CD4-positive, alpha-beta memory T cell (primary cell): ENCODE data around the gene NRK. TPM values are rescaled to one million over a fixed set of nuclear protein-coding genes. Genes with fewer than 3 reads are reported as not detected.
"Not testable (repeated sequence)": the region's sequence is repeated elsewhere in the genome, so short reads cannot be mapped to it uniquely, and the experiment has no call there.

Experiments used
- CTCF ChIA-PET: fragments of 350-600 bp; sonication (Branson Sonifier 250); formaldehyde crosslinking; loops from one replicate; lab custom pipeline; 2021; ENCODE audit warnings: inconsistent platforms; ENCODE audit not compliant: partially characterized antibody; lab: Charles Lee
- POLR2A ChIA-PET: fragments of 350-600 bp; sonication (Branson Sonifier 250); formaldehyde crosslinking; loops from one replicate; lab custom pipeline; 2021; ENCODE audit not compliant: partially characterized antibody; lab: Charles Lee
- DNase-seq, 5 donors: peaks; one replicate each; pipeline versions ENCODE4 v3.0.0 to v3.0.0-alpha.2; 2020 to 2022; ENCODE audit warnings: mixed read lengths in 1 of 5
- H3K27ac ChIP-seq: one replicate; pipeline ENCODE4 v1.7.0; 2013; ENCODE audit warnings: low read depth, low read length
- H3K27me3 ChIP-seq: 2 replicates; pipeline ENCODE4 v1.7.0; 2013; ENCODE audit warnings: mild to moderate bottlenecking, low read length, moderate library complexity; ENCODE audit not compliant: insufficient read depth
- H3K36me3 ChIP-seq: 2 replicates; pipeline ENCODE4 v1.7.0; 2013; ENCODE audit warnings: mild to moderate bottlenecking, low read length, moderate library complexity; ENCODE audit not compliant: insufficient read depth
- H3K4me1 ChIP-seq: 2 replicates; pipeline ENCODE4 v1.7.0; 2013; ENCODE audit warnings: mild to moderate bottlenecking, low read length, moderate library complexity; ENCODE audit not compliant: insufficient read depth
- H3K4me3 ChIP-seq, 2 donors: one replicate each; pipeline ENCODE4 v1.7.0; 2013; ENCODE audit warnings: low read length in 2 of 2, mild to moderate bottlenecking in 1 of 2
- H3K9me3 ChIP-seq, 2 donors: one replicate each; pipeline ENCODE4 v1.7.0; 2013; ENCODE audit warnings: low read length in 2 of 2, control low read depth in 1 of 2; ENCODE audit not compliant: control insufficient read depth in 1 of 2
- H3K27ac Mint-ChIP-seq, 7 donors: one replicate each; pipeline ENCODE4 v1.8.0; 2020 to 2021; ENCODE audit warnings: mixed read lengths in 7 of 7, mild to moderate bottlenecking in 6 of 7, inconsistent platforms in 3 of 7, moderate library complexity in 3 of 7
- H3K27me3 Mint-ChIP-seq, 2 donors: one replicate each; pipeline ENCODE4 v1.8.0; 2020 to 2021; ENCODE audit warnings: mixed read lengths in 2 of 2
- H3K36me3 Mint-ChIP-seq, 2 donors: one replicate each; pipeline ENCODE4 v1.8.0; 2020 to 2021; ENCODE audit warnings: mixed read lengths in 2 of 2, inconsistent platforms in 1 of 2, mild to moderate bottlenecking in 1 of 2
- H3K4me1 Mint-ChIP-seq, 4 donors: one replicate each; pipeline ENCODE4 v1.8.0; 2020 to 2021; ENCODE audit warnings: mixed read lengths in 4 of 4, mild to moderate bottlenecking in 1 of 4
- H3K4me3 Mint-ChIP-seq, 8 donors: one replicate each; pipeline ENCODE4 v1.8.0; 2020 to 2021; ENCODE audit warnings: mixed read lengths in 8 of 8, mild to moderate bottlenecking in 7 of 8, moderate library complexity in 6 of 8, inconsistent platforms in 3 of 8
- H3K9me3 Mint-ChIP-seq, 8 donors: one replicate each; pipeline ENCODE4 v1.8.0; 2020 to 2021; ENCODE audit warnings: mixed read lengths in 8 of 8, mild to moderate bottlenecking in 5 of 8, inconsistent platforms in 3 of 8, moderate library complexity in 1 of 8
- intact Hi-C: fragments of 100-400 bp; cut with micrococcal nuclease; formaldehyde crosslinking; loops from one replicate; pipeline ENCODE4 v1.15.1; 2023
- polyA plus RNA-seq, 2 donors: library from polyadenylated mRNA; unstranded; fragments of 300-500 nt; fragmentation: Illumina TruSeq; gene quantifications; one replicate each; pipeline ENCODE4 v1.2.3, GENCODE V29; 2021
- total RNA-seq, 2 experiments: library from RNA; stranded (reverse); gene quantifications; one replicate each; pipeline ENCODE4 v1.2.3, GENCODE V29; 2021

NRK gene, protein sequence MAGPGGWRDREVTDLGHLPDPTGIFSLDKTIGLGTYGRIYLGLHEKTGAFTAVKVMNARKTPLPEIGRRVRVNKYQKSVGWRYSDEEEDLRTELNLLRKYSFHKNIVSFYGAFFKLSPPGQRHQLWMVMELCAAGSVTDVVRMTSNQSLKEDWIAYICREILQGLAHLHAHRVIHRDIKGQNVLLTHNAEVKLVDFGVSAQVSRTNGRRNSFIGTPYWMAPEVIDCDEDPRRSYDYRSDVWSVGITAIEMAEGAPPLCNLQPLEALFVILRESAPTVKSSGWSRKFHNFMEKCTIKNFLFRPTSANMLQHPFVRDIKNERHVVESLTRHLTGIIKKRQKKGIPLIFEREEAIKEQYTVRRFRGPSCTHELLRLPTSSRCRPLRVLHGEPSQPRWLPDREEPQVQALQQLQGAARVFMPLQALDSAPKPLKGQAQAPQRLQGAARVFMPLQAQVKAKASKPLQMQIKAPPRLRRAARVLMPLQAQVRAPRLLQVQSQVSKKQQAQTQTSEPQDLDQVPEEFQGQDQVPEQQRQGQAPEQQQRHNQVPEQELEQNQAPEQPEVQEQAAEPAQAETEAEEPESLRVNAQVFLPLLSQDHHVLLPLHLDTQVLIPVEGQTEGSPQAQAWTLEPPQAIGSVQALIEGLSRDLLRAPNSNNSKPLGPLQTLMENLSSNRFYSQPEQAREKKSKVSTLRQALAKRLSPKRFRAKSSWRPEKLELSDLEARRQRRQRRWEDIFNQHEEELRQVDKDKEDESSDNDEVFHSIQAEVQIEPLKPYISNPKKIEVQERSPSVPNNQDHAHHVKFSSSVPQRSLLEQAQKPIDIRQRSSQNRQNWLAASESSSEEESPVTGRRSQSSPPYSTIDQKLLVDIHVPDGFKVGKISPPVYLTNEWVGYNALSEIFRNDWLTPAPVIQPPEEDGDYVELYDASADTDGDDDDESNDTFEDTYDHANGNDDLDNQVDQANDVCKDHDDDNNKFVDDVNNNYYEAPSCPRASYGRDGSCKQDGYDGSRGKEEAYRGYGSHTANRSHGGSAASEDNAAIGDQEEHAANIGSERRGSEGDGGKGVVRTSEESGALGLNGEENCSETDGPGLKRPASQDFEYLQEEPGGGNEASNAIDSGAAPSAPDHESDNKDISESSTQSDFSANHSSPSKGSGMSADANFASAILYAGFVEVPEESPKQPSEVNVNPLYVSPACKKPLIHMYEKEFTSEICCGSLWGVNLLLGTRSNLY (N-terminal part only)
- total RNA-seq (not detected), polyA plus RNA-seq (not detected)

DNA sequence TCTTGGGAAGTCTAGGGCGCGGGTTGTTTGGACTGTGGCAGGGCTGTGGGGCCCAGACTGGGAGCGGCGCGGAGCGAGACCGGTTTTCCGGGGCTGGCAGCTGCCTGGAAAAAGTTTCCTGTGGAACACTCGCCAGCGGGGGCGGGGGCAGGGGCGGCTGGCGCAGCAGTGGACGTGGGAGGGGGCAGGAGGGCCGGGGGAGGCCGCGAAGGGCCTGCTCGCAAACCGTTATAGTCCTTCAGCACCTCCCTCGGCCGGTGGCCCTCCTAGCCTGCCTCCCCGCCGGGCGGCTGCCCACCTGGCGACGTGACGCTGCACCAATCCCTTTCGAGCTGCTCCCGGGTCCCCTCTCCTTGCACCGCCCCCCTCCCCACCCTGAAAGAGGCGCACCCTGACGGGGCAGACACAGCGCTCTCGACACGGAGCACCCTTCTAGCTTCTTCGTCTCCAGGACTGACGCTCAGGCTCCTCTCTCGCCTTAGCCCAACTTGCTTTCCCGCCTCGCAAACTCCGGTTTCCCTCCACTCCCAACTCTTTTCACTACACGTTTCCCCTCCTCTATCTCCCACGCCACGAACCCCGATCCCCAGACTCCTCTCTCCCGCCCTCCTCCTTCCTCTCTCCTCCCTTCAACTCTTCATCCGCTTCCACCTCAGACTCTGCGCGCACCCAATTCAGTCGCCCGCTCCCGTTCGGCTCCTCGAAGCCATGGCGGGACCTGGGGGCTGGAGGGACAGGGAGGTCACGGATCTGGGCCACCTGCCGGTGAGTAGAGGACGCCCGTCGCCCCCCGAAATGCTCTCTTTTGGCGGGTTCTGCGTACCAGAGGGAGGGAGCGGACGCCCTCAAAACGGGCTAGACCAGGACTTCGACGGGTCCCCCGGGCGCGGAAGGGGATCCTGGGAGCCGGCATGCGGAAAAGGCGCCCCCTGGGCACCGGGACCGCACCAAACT lies at the start of gene NRK:
NRK (plus strand) TSS at position 402 of the 954 bp plus-strand sequence; CDS start at position 709, 307 bp downstream.
- no peak within 1 kb of the TSS for H3K4me3 Mint-ChIP-seq
- no peak for DNase-seq
- no peaks in the 10 kb centered on the region for H3K9me3 ChIP-seq
- no peaks in the 10 kb centered on the region for H3K4me1 Mint-ChIP-seq
- ChIA-PET CTCF (no interaction called here), POLR2A (no interaction called here)
- H3K36me3 ChIP-seq = no peaks in the 10 kb centered on the region
- H3K27ac ChIP-seq = no peak within 1 kb of the TSS
- no peaks in the 10 kb centered on the region for H3K4me1 ChIP-seq
- no peaks in the 10 kb centered on the region for H3K36me3 Mint-ChIP-seq
- H3K27me3 Mint-ChIP-seq = peaks cover 2 to 13% of the 10 kb centered on the region in 2 donors
- intact Hi-C loops = no loop called here
- no peak within 1 kb of the TSS for H3K4me3 ChIP-seq
- peaks cover 0 to 9% (median 0%) of the 10 kb centered on the region in 8 donors for H3K9me3 Mint-ChIP-seq
- H3K27me3 ChIP-seq = no peaks in the 10 kb centered on the region
- no peak within 1 kb of the TSS for H3K27ac Mint-ChIP-seq

DNA sequence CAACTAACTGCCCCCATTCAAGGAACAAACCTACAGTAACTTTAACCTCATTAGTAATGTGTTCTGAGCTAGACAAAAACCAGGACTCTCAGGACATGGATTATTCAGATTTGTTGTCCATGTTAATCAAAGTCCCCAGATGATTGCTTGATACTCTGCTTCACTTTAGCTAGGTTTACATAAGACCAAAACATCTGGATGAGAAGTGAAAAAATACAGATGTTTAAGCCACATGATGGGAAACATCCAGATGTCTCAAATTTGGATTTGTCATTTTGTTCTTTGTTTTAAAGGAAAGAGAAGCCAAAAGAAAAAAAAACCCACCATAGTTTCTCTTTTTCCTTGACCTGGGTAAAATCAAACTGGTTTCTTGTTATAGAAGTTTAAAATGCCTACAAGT lies 48.5 kb upstream of the NRK start:
- Mint-ChIP-seq H3K4me3 (no peak overlapping the region), H3K27me3 (no peaks in the 10 kb centered on the region), H3K27ac (no peak overlapping the region), H3K36me3 (no peaks in the 10 kb centered on the region), H3K4me1 (no peaks in the 10 kb centered on the region), H3K9me3 (peaks cover 0 to 2% (median 0%) of the 10 kb centered on the region in 8 donors)
- intact Hi-C loops = no loop called here
- Histone ChIP-seq H3K27me3 (no peaks in the 10 kb centered on the region), H3K4me3 (no peak overlapping the region), H3K9me3 (no peaks in the 10 kb centered on the region), H3K4me1 (no peaks in the 10 kb centered on the region), H3K36me3 (no peaks in the 10 kb centered on the region), H3K27ac (no peak overlapping the region)
- ChIA-PET POLR2A (no interaction called here), CTCF (no interaction called here)
- DNase-seq = no peak

DNA sequence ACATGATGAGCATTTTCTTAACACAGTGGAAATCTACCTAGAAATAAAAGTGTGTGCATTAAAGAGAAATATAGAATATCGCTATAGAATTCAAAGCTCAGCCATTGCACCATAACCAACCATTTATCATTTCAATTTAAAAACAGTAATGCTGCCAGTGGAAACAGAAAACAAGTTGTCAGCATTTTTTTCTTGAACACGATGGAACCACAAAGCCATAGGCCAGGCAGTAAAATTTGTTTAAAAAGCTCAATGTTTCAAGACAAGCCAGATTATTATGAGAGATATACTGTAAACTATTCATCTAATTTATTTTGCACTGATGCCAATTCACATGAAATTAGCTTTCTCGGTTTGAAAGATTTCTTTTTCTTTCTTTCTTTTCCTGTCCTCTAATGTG lies 46.7 kb upstream of the NRK start:
- H3K9me3 ChIP-seq = no peaks in the 10 kb centered on the region
- Mint-ChIP-seq H3K9me3 (no peaks in the 10 kb centered on the region), H3K4me1 (no peaks in the 10 kb centered on the region), H3K27me3 (no peaks in the 10 kb centered on the region), H3K27ac (no peak overlapping the region), H3K4me3 (no peak overlapping the region), H3K36me3 (no peaks in the 10 kb centered on the region)
- no peak overlapping the region for H3K27ac ChIP-seq
- H3K4me3 ChIP-seq = no peak overlapping the region
- no peak for DNase-seq
- no peaks in the 10 kb centered on the region for H3K27me3 ChIP-seq
- no peaks in the 10 kb centered on the region for H3K36me3 ChIP-seq
- ChIA-PET POLR2A (no interaction called here), CTCF (no interaction called here)
- intact Hi-C loops = no loop called here
- H3K4me1 ChIP-seq = no peaks in the 10 kb centered on the region

DNA sequence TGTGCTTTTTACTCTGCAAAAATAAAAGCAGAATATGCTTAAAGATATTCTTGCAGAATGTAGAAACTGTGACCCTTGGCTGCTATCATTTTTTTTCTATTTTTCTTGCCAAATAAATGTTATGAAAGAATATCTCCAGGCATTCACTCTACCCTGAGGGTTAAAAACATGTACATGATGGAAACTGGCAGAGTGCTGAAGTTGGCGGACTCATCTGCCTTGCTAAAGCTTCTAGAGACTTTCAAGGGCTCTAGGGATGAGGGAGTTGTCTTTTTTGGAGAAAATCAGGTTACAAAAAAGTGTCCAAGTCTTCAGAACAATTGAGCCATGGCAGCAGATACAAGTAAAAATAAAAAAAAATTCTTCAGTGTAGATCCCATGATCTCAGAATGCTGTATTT lies 40.5 kb upstream of the NRK start:
- ChIA-PET POLR2A (no interaction called here), CTCF (no interaction called here)
- no peaks in the 10 kb centered on the region for H3K9me3 Mint-ChIP-seq
- no peaks in the 10 kb centered on the region for H3K36me3 Mint-ChIP-seq
- Histone ChIP-seq H3K4me3 (no peak overlapping the region), H3K27ac (no peak overlapping the region), H3K36me3 (no peaks in the 10 kb centered on the region), H3K27me3 (no peaks in the 10 kb centered on the region), H3K9me3 (no peaks in the 10 kb centered on the region), H3K4me1 (no peaks in the 10 kb centered on the region)
- no peak overlapping the region for H3K27ac Mint-ChIP-seq
- DNase-seq = no peak
- H3K4me1 Mint-ChIP-seq = no peaks in the 10 kb centered on the region
- H3K27me3 Mint-ChIP-seq = no peaks in the 10 kb centered on the region
- intact Hi-C loops = no loop called here
- no peak overlapping the region for H3K4me3 Mint-ChIP-seq

DNA sequence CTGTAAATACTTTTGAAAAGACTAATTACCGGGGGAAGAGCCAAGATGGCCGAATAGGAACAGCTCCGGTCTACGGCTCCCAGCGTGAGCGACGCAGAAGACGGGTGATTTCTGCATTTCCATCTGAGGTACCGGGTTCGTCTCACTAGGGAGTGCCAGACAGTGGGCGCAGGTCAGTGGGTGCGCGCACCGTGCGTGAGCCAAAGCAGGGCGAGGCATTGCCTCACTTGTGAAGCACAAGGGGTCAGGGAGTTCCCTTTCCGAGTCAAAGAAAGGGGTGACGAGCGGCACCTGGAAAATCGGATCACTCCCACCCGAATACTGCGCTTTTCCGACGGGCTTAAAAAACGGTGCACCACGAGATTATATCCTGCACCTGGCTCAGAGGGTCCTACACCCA lies 25.5 kb upstream of the NRK start:
- H3K4me1 ChIP-seq, H3K27me3 Mint-ChIP-seq, H3K27me3 ChIP-seq, POLR2A ChIA-PET, H3K27ac ChIP-seq, H3K9me3 Mint-ChIP-seq, H3K36me3 Mint-ChIP-seq, DNase-seq, H3K4me3 Mint-ChIP-seq, H3K4me1 Mint-ChIP-seq, H3K9me3 ChIP-seq, H3K4me3 ChIP-seq, H3K27ac Mint-ChIP-seq, CTCF ChIA-PET, H3K36me3 ChIP-seq, intact Hi-C loops: not testable (repeated sequence)

DNA sequence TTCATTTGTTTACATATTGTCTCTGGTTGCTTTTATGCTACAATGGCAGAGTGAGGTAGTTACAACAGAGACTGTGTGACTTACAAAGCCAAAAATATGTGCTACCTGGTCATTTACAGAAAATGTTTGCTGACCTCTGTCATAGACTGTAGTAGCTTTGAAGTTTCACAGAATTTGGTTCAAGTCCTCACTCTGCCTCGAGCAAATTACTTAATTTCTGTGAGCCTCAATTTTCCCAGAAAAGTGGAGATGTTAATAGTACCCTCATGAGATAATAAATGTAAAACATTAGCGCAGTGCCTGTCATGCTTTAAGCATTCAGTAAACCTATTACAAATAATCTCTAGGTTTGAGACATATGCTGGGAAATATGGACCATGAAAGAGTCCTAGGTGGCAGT lies 18.4 kb upstream of the NRK start:
- Histone ChIP-seq H3K4me3 (no peak overlapping the region), H3K9me3 (no peaks in the 10 kb centered on the region), H3K27ac (no peak overlapping the region), H3K36me3 (no peaks in the 10 kb centered on the region), H3K4me1 (no peaks in the 10 kb centered on the region), H3K27me3 (no peaks in the 10 kb centered on the region)
- Mint-ChIP-seq H3K27ac (no peak overlapping the region), H3K4me3 (no peak overlapping the region), H3K4me1 (no peaks in the 10 kb centered on the region), H3K27me3 (no peaks in the 10 kb centered on the region), H3K9me3 (peaks cover 0 to 17% (median 0%) of the 10 kb centered on the region in 8 donors), H3K36me3 (no peaks in the 10 kb centered on the region)
- no peak for DNase-seq
- intact Hi-C loops = no loop called here
- POLR2A ChIA-PET = no interaction called here
- CTCF ChIA-PET = no interaction called here
